Gastroesophageal sphincter (tissue), 3 donors: ENCODE measurements around the gene NR4A2.

Experiments used
- EP300 ChIP-seq: sonication (generic); formaldehyde crosslinking; IDR thresholded peaks from one replicate; pipeline ENCODE4 v1.6.1; 2017; ENCODE audit warnings: antibody characterized with exemption, mild to moderate bottlenecking
- POLR2AphosphoS5 ChIP-seq: sonication (generic); formaldehyde crosslinking; IDR thresholded peaks from one replicate; pipeline ENCODE4 v1.6.1; 2017; ENCODE audit warnings: antibody characterized with exemption
- TF ChIP-seq, protein P1 (sequence below), 4 experiments: fragments of 200-600 bp in 2 of 4; fragments of 450-650 bp in 2 of 4; sonication (generic) in 1 of 4; IDR thresholded peaks; one replicate each; pipeline ENCODE4 v1.5.1; 2017 to 2019; ENCODE audit warnings: antibody characterized with exemption in 4 of 4, mild to moderate bottlenecking in 2 of 4, moderate library complexity in 2 of 4

DNA sequence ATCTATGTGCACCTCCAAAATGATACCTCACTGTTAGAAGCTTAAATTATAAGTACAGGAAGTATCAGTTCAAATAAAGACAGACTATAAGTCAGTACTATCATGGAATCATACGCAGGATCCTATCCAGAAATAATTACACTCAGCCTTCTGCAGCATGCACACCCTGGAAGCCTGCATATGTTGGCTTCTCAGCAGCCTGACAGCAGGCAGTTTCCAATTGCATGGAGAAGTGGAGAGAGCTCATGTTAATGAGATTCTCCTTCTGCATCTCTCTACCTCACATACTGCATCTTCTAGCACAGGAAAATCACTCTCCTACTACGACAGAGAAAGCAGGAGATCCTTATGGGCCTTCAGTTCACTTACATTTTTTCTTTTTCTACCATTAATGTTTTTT, 20.5 kb downstream of the NR4A2 start:
- TF ChIP-seq, protein P1, sequence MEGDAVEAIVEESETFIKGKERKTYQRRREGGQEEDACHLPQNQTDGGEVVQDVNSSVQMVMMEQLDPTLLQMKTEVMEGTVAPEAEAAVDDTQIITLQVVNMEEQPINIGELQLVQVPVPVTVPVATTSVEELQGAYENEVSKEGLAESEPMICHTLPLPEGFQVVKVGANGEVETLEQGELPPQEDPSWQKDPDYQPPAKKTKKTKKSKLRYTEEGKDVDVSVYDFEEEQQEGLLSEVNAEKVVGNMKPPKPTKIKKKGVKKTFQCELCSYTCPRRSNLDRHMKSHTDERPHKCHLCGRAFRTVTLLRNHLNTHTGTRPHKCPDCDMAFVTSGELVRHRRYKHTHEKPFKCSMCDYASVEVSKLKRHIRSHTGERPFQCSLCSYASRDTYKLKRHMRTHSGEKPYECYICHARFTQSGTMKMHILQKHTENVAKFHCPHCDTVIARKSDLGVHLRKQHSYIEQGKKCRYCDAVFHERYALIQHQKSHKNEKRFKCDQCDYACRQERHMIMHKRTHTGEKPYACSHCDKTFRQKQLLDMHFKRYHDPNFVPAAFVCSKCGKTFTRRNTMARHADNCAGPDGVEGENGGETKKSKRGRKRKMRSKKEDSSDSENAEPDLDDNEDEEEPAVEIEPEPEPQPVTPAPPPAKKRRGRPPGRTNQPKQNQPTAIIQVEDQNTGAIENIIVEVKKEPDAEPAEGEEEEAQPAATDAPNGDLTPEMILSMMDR (IDR thresholded peaks at IDR 0.05): no peak
- TF ChIP-seq POLR2AphosphoS5 (no peak), EP300 (no peak)
